HG03521 (cell line): ENCODE data around the gene SEPTIN7.
A peak's percentile ranks its signal among the peaks of the same experiment; 100 is the strongest.

Experiments used
- ATAC-seq: cut with Tn5 transposase; IDR thresholded peaks from one replicate; pipeline ENCODE4 v1.9.1; 2021; ENCODE audit warnings: mild to moderate bottlenecking, moderate library complexity; ENCODE audit not compliant: unreplicated experiment

SEPTIN7 gene

DNA sequence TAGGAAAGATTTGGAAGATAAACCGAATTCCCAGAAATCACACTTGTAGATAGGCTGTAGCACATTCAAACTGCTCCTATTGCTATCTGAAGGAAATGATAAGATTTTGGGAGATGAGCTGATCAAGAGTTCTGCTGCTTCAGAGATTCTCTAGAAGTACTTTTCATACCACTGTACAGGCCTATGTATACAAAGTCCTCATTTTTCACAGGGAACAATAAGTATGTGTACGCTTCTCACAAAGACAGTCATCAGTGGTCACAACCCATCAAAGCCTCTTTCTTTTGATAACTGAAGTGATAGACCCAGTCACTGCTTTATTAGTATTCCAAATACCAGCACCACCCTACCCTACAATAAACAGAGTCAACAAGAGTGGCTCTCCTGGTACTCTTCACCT is 15.6 kb upstream of the SEPTIN7 start:
- no peak for ATAC-seq

DNA sequence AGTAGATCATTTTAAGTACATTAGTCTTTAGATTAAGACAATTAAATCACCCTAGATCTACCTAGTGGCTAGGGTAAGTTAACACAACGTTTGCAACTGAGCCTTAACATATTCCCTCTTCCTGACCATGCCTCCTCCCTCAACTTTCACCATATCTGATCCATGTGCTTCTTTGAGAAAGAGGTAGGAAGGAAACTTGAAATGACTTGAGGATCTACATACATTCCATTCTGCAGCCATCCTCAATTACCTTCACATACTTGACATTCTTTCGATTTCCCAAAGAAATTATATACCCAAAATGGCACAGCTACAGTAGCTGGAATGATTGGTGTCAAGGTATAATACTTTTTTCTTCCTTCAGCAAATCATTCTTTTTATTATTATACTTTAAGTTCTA is 12.9 kb upstream of the SEPTIN7 start:
- no peak for ATAC-seq

DNA sequence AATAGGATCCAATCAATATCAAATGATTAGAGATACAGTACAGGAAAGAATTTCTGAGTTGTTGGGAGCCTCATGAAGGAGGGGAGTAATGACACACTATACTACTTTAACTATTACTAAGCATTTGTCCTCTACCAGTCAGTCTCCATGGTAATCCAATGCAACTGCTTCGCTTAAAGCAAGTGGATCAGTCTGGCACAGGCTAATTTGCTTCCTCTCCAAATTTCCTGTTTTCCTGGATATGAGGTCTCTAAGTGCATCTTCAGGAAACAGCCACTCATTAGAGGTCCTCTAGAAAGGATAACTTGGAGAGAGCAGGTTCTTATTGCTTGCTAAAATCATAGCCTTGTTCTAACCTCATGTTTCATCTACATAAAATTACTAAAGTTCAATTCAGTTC is 8.4 kb upstream of the SEPTIN7 start:
- no peak for ATAC-seq

DNA sequence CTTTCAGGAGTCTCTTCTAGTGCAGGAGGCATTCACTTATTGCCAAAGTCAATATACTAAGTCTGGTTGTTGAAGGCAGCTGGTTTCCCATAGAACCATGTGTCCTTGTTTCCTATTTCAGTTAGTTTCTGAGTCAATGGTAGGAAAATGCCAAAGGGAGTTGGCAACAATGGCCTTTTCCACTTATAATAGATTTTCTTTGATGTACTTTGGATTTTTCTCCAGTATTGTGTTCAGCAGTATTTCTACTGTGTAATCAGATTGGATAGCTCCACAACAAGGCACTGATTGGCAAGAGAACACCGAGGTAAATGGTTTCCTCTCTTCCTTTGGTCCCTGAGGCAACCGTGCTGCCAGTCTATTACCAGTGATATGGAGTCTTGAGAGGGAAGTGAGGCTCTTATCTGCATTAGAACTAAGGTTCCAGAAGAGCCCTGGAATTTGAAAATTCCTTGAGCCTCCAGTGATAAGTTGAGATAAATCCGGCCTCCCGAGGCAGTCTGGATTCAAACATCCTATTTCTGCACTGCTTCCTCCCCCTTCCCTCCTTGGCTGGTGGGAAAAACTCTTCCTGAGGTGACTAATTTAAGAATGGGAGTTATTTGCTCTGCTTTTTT is 7.9 kb upstream of the SEPTIN7 start:
- no peak for ATAC-seq

GRCh38 chr7:35797311-35797710 is 3.5 kb upstream of the SEPTIN7 start:
- ATAC-seq = no peak

GRCh38 chr7:35799846-35800717 is 775 bp upstream of the SEPTIN7 start:
- peak; percentile 41 for ATAC-seq

DNA sequence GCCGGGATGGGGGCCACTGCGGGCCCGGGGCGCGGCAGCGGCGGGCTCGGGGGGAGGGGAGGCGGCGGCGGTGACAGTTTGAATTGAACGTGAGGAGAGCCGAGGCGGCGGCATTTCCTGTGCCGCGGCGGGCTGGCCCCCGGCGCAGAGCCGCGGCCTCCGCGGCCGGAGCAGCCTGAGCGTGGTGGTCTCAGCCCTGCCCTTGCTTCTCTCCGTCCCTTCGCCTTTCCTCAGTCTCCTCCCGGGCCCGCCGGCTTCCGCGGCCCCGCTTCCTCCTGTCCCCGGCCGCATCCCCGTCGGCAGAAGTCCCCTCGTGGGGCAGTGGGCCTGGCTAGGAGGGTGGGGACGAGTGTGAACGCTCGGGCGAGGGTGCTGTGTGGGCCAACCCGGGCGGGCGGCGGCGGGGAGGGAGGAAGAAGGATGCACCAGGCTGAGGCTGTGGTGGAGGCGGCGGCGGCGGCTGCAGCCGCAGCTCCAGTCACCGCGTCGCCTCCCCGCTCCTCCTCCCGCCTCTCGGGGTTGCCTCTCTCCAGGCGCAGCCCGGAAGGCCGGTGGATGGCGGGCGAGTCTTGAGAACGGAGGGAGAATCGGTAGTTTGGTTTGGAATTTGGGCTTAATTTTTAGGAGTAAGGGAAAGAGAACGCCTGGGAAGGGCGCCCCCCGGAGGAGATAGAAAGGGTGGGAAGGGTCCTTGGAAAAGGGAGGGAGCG is 690 bp downstream of the SEPTIN7 start:
- ATAC-seq = peak; percentile 31

DNA sequence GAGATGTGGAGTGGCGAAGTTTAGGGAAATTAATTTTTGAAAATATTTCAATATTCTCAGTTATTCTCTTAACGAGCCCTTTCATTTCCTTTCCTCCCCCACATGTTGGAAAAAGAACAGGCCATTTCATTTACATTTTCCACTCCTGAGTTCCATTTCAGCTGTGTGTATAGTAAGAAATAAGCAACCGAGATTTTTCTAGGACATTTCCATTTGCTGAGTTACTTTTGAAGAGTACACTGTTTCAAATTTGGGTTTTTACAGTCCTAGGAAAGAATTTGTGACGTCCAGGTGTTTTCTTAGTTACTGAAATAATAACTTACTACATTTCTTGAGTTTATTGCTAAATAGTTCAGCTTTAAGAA is 1.2 kb downstream of the SEPTIN7 start:
- no peak for ATAC-seq

DNA sequence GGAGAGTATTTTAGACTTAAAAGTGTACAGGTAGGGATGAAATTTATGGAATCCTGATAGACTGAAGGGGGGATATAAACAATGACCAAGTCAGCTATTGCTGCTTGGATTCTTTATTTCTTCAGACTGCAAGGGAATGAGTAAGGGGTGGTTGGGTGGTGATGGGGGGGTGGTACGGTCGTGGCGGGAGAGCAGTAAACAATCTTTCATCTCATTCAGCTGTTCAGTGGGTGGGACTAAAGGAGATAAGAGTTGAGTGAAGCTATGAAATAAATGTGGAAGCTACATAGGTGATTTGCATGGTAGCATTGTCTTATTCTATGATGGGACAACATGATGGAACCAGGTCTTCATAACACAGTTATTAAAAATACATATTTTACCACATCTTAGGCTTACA is 1.8 kb downstream of the SEPTIN7 start:
- ATAC-seq = no peak

- ATAC-seq = no peak
These were observed 3.5 kb downstream of the SEPTIN7 start for GRCh38 chr7:35804231-35804970.

- no peak for ATAC-seq
These were observed 5.0 kb downstream of the SEPTIN7 start for GRCh38 chr7:35805876-35806275.

DNA sequence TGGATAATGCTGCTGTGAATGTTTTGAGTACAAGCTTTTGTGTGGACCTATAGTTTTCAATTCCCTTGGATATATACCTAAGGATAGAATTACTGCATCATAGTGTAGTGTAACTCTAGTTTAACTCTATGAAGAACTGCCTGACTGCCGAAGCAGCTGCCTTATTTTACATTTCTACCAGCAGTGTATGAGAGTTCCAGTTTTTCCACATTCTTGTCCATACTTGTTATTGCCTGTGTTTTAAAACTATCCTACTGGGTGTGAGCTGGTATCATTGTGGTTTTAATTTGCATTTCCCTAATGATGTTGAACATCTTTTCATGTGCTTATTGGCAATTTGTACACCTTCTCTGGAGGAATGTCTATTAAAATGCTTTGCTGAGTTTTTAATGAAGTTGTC is 15.7 kb downstream of the SEPTIN7 start:
- no peak for ATAC-seq

DNA sequence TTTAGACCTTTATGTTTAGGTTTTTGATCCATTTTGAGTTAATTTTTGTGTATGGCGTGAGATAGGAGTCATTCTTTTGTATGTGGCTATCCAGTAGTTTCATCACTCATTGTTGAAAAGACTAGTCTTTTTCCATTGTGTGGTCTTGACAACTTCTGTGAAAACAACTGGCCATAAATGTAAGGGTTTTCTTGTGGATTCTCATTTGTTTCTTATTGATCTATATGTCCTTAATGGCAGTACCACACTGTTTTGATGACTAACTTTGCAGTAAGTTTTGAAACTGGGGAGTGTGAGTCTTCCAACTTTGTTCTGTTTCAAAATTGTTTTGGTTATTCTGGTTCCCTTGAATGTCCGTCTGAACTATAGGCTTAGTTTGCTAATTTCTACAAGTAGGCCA is 16.3 kb downstream of the SEPTIN7 start:
- ATAC-seq = no peak

GRCh38 chr7:35817930-35818329 is 17.1 kb downstream of the SEPTIN7 start:
- no peak for ATAC-seq

GRCh38 chr7:35818513-35818912 is 17.7 kb downstream of the SEPTIN7 start:
- ATAC-seq = no peak

DNA sequence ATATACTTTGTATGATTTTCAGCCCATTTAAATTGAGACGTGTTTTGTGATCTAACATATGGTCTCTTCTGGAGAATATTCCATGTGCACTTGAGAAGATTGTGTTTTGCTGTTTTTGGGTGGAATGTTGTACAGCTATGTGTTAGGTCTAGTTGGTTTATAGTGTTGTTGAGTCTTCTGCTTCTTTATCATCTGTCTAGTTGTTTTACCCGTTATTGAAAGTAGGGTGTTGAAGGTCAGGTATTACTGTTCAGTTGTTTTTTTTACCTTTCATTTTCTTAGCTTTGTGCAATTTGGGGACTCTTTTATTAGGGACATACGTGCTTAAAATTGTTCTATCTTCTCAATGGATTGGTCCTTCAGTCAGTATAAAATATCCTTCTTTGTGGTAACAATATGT is 18.5 kb downstream of the SEPTIN7 start:
- ATAC-seq = no peak

DNA sequence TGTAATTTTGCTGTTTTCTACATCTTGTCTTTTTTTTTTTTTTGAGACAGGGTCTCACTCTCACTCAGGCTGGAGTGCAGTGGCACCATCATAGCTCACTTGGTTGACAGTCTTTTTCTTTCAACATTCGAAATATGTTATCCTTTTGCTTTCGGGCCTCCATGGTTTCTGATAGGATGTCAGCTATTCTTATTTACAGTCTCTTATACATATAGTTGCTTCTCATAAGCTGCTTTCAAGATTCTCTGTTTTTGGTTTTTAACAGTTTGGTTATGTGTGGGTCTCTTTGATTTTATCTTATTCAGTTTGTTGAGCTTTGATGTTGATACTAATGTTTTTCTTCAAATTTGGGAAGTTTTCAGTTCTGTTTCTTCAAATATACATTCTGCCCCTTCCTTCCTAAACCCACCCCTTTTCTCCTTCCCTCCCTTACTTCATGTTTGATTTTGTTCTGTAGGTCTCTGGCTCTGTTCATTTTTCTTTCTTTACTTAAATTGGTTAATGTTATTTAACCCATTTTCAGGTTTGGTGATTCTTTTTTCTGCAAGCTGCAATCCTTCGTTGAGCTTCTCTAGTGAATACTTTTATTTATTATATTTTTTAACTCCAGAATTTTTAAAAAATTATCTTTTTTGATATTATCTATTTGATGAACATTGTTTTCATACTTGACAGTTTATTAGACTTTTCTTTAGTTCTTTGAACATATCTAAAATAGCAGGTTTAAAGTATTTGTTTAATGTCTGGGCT is 19.3 kb downstream of the SEPTIN7 start:
- no peak for ATAC-seq

GRCh38 chr7:35820858-35821257 is 20.0 kb downstream of the SEPTIN7 start:
- ATAC-seq = no peak

GRCh38 chr7:35823440-35823839 is 22.6 kb downstream of the SEPTIN7 start:
- no peak for ATAC-seq

- ATAC-seq = no peak
These were observed 25.1 kb downstream of the SEPTIN7 start for GRCh38 chr7:35825974-35826373.

DNA sequence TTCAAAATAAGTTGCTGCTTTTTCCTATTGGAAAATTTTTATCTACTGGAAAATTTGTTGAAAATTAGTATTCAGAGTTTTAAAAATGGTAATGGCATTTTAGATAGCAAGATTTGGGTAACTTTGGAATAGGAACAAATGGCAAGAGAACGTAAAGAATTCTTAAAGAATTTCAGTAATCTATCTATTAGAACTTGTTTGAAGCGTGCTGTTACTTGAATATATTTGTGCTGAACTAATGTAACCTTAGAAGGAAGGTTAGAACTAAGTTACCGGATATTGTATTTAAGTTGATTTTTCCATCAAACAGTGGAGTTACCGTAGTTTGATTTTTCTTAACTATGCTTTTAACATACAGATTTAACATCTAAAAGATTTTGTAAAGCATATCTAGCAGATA is 25.9 kb downstream of the SEPTIN7 start:
- no peak for ATAC-seq
